OCI-LY7 (cell line): ENCODE measurements around the gene SCNN1B. TPM values are rescaled to one million over a fixed set of nuclear protein-coding genes. Genes with fewer than 3 reads are reported as not detected.

Experiments used
- BruUV-seq: library from RNA; stranded (reverse); fragments of 400-500 nt; replicated peaks from 2 replicates; lab custom pipeline; 2021; lab: Mats Ljungman, UMichigan
- CTCF ChIA-PET: fragments of 300-600 bp; sonication (Branson Sonifier 250); formaldehyde crosslinking; loops from one replicate; lab custom pipeline; 2022; ENCODE audit warnings: antibody characterized with exemption; ENCODE audit not compliant: unreplicated experiment; lab: Charles Lee
- POLR2A ChIA-PET: fragments of 300-600 bp; sonication (Branson Sonifier 250); formaldehyde crosslinking; loops from one replicate; lab custom pipeline; 2022; ENCODE audit warnings: antibody characterized with exemption; lab: Charles Lee
- DNase-seq: peaks from one replicate; pipeline ENCODE4 v3.0.0-alpha.2; 2015; ENCODE audit warnings: low spot score
- H2AFZ ChIP-seq: fragments of 200-600 bp; sonication (generic), shearing (Covaris generic); 2 replicates; pipeline ENCODE4 v1.6.1; 2014; ENCODE audit warnings: mild to moderate bottlenecking, antibody characterized with exemption, low read length, moderate library complexity
- H3K27ac ChIP-seq: fragments of 200-600 bp; sonication (generic); 2 replicates; pipeline ENCODE4 v1.5.1; 2014; ENCODE audit warnings: mixed run types, low read depth, mild to moderate bottlenecking, moderate library complexity, low read length, inconsistent platforms; ENCODE audit not compliant: poor library complexity, severe bottlenecking
- H3K36me3 ChIP-seq: fragments of 200-600 bp; sonication (generic); 2 replicates; pipeline ENCODE4 v1.6.1; 2014; ENCODE audit warnings: mild to moderate bottlenecking, antibody characterized with exemption, low read length, moderate library complexity, mixed read lengths; ENCODE audit not compliant: insufficient read depth
- H3K4me1 ChIP-seq: fragments of 200-600 bp; sonication (generic); 2 replicates; pipeline ENCODE4 v1.5.1; 2014; ENCODE audit warnings: mild to moderate bottlenecking, low read length; ENCODE audit not compliant: insufficient read depth, poor library complexity, severe bottlenecking
- H3K4me2 ChIP-seq: fragments of 200-600 bp; sonication (generic); 2 replicates; pipeline ENCODE4 v1.6.1; 2014; ENCODE audit warnings: mild to moderate bottlenecking, low read length
- H3K4me3 ChIP-seq: fragments of 200-600 bp; sonication (generic); 2 replicates; pipeline ENCODE4 v1.5.1; 2014; ENCODE audit warnings: mild to moderate bottlenecking, low read depth, low read length; ENCODE audit not compliant: poor library complexity, severe bottlenecking
- H3K79me2 ChIP-seq: fragments of 200-600 bp; sonication (generic); 2 replicates; pipeline ENCODE4 v1.6.1; 2016; ENCODE audit warnings: low read depth, mild to moderate bottlenecking, low read length, moderate library complexity, mixed read lengths; ENCODE audit not compliant: insufficient read depth
- H3K9me2 ChIP-seq: fragments of 200-600 bp; sonication (generic); 2 replicates; pipeline ENCODE4 v1.6.1; 2016; ENCODE audit warnings: mild to moderate bottlenecking, low read length, mixed read lengths; ENCODE audit not compliant: insufficient read depth
- H3K9me3 ChIP-seq: fragments of 200-600 bp; sonication (generic); 2 replicates; pipeline ENCODE4 v1.6.1; 2014; ENCODE audit warnings: mild to moderate bottlenecking, mixed run types, low read length, mixed read lengths
- H4K20me1 ChIP-seq: fragments of 200-600 bp; sonication (generic); 2 replicates; pipeline ENCODE4 v1.6.1; 2014; ENCODE audit warnings: mild to moderate bottlenecking, antibody characterized with exemption, low read length, moderate library complexity, mixed read lengths; ENCODE audit not compliant: insufficient read depth
- CTCF ChIP-seq: fragments of 200-600 bp; sonication (generic); conservative IDR thresholded peaks from 2 replicates; pipeline ENCODE4 v1.5.1; 2014; ENCODE audit warnings: mild to moderate bottlenecking, antibody characterized with exemption, low read length, moderate library complexity, mixed read lengths
- EZH2phosphoT487 ChIP-seq: fragments of 200-600 bp; sonication (generic); IDR thresholded peaks from 2 replicates; pipeline ENCODE4 v1.6.1; 2018; ENCODE audit warnings: low read depth, borderline replicate concordance, mild to moderate bottlenecking, mixed run types, antibody characterized with exemption, low read length, moderate library complexity, mixed read lengths
- intact Hi-C: fragments of 100-400 bp; cut with micrococcal nuclease; formaldehyde crosslinking; loops from one replicate; pipeline ENCODE4 v1.10.0; 2022; ENCODE audit not compliant: unreplicated experiment
- total RNA-seq, 2 experiments: library from RNA; depleted of rRNA in 1 of 2; stranded (reverse); fragments of >200 nt in 1 of 2; shearing (Covaris generic) in 1 of 2; gene quantifications; 2 replicates each; pipeline ENCODE4 v1.2.3, GENCODE V29; 2014 to 2022

Gene SCNN1B
- total RNA-seq, 2 experiments from 2014 or later = 0.23 TPM; not detected in 1

- peaks cover 13% of the 10 kb centered on the region for H3K36me3 ChIP-seq
- H3K4me1 ChIP-seq = no peaks in the 10 kb centered on the region
- TF ChIP-seq EZH2phosphoT487 (no peak), CTCF (no peak)
- intact Hi-C loops = no loop called here
- H4K20me1 ChIP-seq = no peaks in the 10 kb centered on the region
- no peaks in the 10 kb centered on the region for H3K79me2 ChIP-seq
- H3K4me3 ChIP-seq = no peak overlapping the region
- H3K4me2 ChIP-seq = no peak overlapping the region
- no peak overlapping the region for H2AFZ ChIP-seq
- H3K9me3 ChIP-seq = no peaks in the 10 kb centered on the region
- POLR2A ChIA-PET = no interaction called here
- no TSS peak for BruUV-seq
- DNase-seq = no peak
- CTCF ChIA-PET = no interaction called here
- H3K9me2 ChIP-seq = no peaks in the 10 kb centered on the region
- no peak overlapping the region for H3K27ac ChIP-seq
These were observed 107.4 kb downstream of the SCNN1B start for GRCh38 chr16:23409522-23409921.

- BruUV-seq = no TSS peak
- no peak overlapping the region for H3K4me2 ChIP-seq
- H3K9me2 ChIP-seq = no peaks in the 10 kb centered on the region
- POLR2A ChIA-PET = no interaction called here
- no peak overlapping the region for H2AFZ ChIP-seq
- H3K79me2 ChIP-seq = no peaks in the 10 kb centered on the region
- intact Hi-C loops = no loop called here
- no peak for DNase-seq
- no peak for TF ChIP-seq CTCF
- no peak for TF ChIP-seq EZH2phosphoT487
- H4K20me1 ChIP-seq = no peaks in the 10 kb centered on the region
- H3K9me3 ChIP-seq = no peaks in the 10 kb centered on the region
- H3K27ac ChIP-seq = no peak overlapping the region
- no peak overlapping the region for H3K4me3 ChIP-seq
- H3K4me1 ChIP-seq = no peaks in the 10 kb centered on the region
- CTCF ChIA-PET = no interaction called here
- peaks cover 8% of the 10 kb centered on the region for H3K36me3 ChIP-seq
These were observed 108.1 kb downstream of the SCNN1B start for GRCh38 chr16:23410176-23410575.

- TF ChIP-seq CTCF (no peak), EZH2phosphoT487 (no peak)
- no peak overlapping the region for H3K4me3 ChIP-seq
- ChIA-PET POLR2A (interaction anchor here (0.6 to 2.2 kb wide), 2 partner anchors 9 to 89 kb away, joined by 5 read pairs; no protein-coding TSS in a partner anchor), CTCF (no interaction called here)
- no peaks in the 10 kb centered on the region for H3K9me3 ChIP-seq
- BruUV-seq = no TSS peak
- no peak for DNase-seq
- H3K9me2 ChIP-seq = no peaks in the 10 kb centered on the region
- H4K20me1 ChIP-seq = no peaks in the 10 kb centered on the region
- 0 out of 2 replicates have a peak, but pooled peaks cover 2% of the 10 kb centered on the region for H3K36me3 ChIP-seq
- no peak overlapping the region for H2AFZ ChIP-seq
- no peak overlapping the region for H3K27ac ChIP-seq
- no peaks in the 10 kb centered on the region for H3K4me1 ChIP-seq
- no peaks in the 10 kb centered on the region for H3K79me2 ChIP-seq
- H3K4me2 ChIP-seq = no peak overlapping the region
- intact Hi-C loops = no loop called here
These were observed 112.6 kb downstream of the SCNN1B start for GRCh38 chr16:23414731-23415130.
